ENCODE measurements around the gene CD3E. TPM values are rescaled to one million over a fixed set of nuclear protein-coding genes. Genes with fewer than 3 reads are reported as not detected.

Gene CD3E
- total RNA-seq, 1 experiment from 2014 or later, result not detected

GRCh38 chr11:118294053-118294452, 10.5 kb upstream of the CD3E start:
- Histone ChIP-seq H3K27ac (ENCODE audit: insufficient read length, low read depth, low read length) (no peak overlapping the region), H2BK12ac (ENCODE audit: insufficient read length, low read depth, low read length) (no peak overlapping the region), H3K23me2 (ENCODE audit: insufficient read length, low read depth, low read length, poor library complexity, severe bottlenecking) (no peaks in the 10 kb centered on the region), H3K23ac (ENCODE audit: insufficient read length, low read depth, low read length) (no peak overlapping the region), H2BK20ac (ENCODE audit: low read depth, low read length, poor library complexity, severe bottlenecking) (no peak overlapping the region), H2BK120ac (ENCODE audit: low read depth, low read length, poor library complexity, severe bottlenecking) (no peak overlapping the region), H3K9ac (ENCODE audit: extremely low read depth, insufficient read length, low read length) (no peak overlapping the region), H2BK5ac (ENCODE audit: insufficient read length, low read length) (no peak overlapping the region), H4K91ac (ENCODE audit: insufficient read length, low read depth, low read length) (no peak overlapping the region), H2AFZ (ENCODE audit: low read length) (no peak overlapping the region), H3K4ac (ENCODE audit: low read depth, low read length) (no peak overlapping the region), H3K4me2 (ENCODE audit: insufficient read depth, insufficient read length, low read length) (no peak overlapping the region), H3K14ac (ENCODE audit: insufficient read depth, low read length) (no peak overlapping the region), H3K79me1 (ENCODE audit: insufficient read depth, low read depth, low read length, poor library complexity, severe bottlenecking) (no peaks in the 10 kb centered on the region), H3K27me3 (ENCODE audit: insufficient read depth, low read length) (no peaks in the 10 kb centered on the region), H4K8ac (replicated peaks; ENCODE audit: insufficient read length, low read depth, low read length) (no peak overlapping the region), H3K79me2 (ENCODE audit: insufficient read depth, low read length) (no peaks in the 10 kb centered on the region), H3K18ac (ENCODE audit: insufficient read length, low read depth, low read length) (no peak overlapping the region), H3T11ph (ENCODE audit: low read length) (no peak overlapping the region), H4K20me1 (ENCODE audit: control insufficient read depth, insufficient read depth, insufficient read length) (no peaks in the 10 kb centered on the region), H2AK5ac (ENCODE audit: insufficient read length, low read length) (no peak overlapping the region), H3K56ac (ENCODE audit: insufficient read length, low read depth, low read length) (no peak overlapping the region), H4K5ac (ENCODE audit: insufficient read length, low read depth, low read length) (no peak overlapping the region), H2BK15ac (ENCODE audit: low read depth, low read length) (no peak overlapping the region), H3K4me1 (ENCODE audit: insufficient read depth, low read length) (no peaks in the 10 kb centered on the region), H3K9me3 (ENCODE audit: control insufficient read depth, low read depth, low read length) (no peaks in the 10 kb centered on the region)
- Mint-ChIP-seq H3K27me3 (ENCODE audit: low read depth) (peaks cover 23% of the 10 kb centered on the region), H3K4me3 (no peak overlapping the region), H3K36me3 (ENCODE audit: insufficient read depth in 1 of 3, low read depth in 3 of 3) (no peaks in the 10 kb centered on the region), H3K4me1 (peaks cover 4% of the 10 kb centered on the region in 2 experiments; a peak in 3 of 4 replicates), H3K27ac (no peak overlapping the region), H3K9me3 (no peaks in the 10 kb centered on the region)
- no peak for DNase-seq
- no CpG with 5 or more reads among the region's 2 CpGs for WGBS (ENCODE audit: extremely low coverage, insufficient read length, low lambda C conversion rate)
- no peak for TF ChIP-seq CTCF (conservative IDR thresholded peaks at IDR 0.05)

Data from H9 (cell line).